Cardiac muscle cell (in vitro differentiated cells and primary cell): ENCODE data around the gene PHKA2. TPM values are rescaled to one million over a fixed set of nuclear protein-coding genes. Genes with fewer than 3 reads are reported as not detected.

ENCODE experiments used
- DNase-seq, 2 donors: peaks; one replicate each; pipeline versions ENCODE4 v3.0.0 to v3.0.0-alpha.2; 2010 to 2017; ENCODE audit warnings: low read depth in 1 of 2, low spot score in 1 of 2
- H3K27ac ChIP-seq: fragments of 200-600 bp; sonication (generic); 2 replicates; pipeline ENCODE4 v1.5.1; 2016
- H3K27me3 ChIP-seq: fragments of 200-600 bp; sonication (generic); 2 replicates; pipeline ENCODE4 v1.6.0; 2016; ENCODE audit warnings: control low read depth
- H3K36me3 ChIP-seq: fragments of 200-600 bp; sonication (generic); 2 replicates; pipeline ENCODE4 v1.5.1; 2016; ENCODE audit warnings: control low read depth
- H3K4me1 ChIP-seq: fragments of 200-600 bp; sonication (generic); 2 replicates; pipeline ENCODE4 v1.8.1; 2017; ENCODE audit warnings: low read depth, mild to moderate bottlenecking, mixed run types
- H3K4me3 ChIP-seq: fragments of 200-600 bp; sonication (generic); 2 replicates; pipeline ENCODE4 v1.5.1; 2016; ENCODE audit warnings: mild to moderate bottlenecking
- H3K9me3 ChIP-seq: fragments of 200-600 bp; sonication (generic); 2 replicates; pipeline ENCODE4 v1.5.1; 2017; ENCODE audit warnings: low read depth, mild to moderate bottlenecking, control low read depth
- CTCF ChIP-seq: IDR thresholded peaks from 2 replicates; pipeline ENCODE4 v1.5.1; 2012; ENCODE audit warnings: low read depth, mild to moderate bottlenecking, low read length
- polyA plus RNA-seq: library from polyadenylated mRNA; unstranded; fragments of >200 nt; fragmentation: Nextera tagmentation; extraction: Ambion mirVana; gene quantifications from 2 replicates; pipeline ENCODE4 v1.2.1, GENCODE V29; 2016
- total RNA-seq: library from RNA; depleted of rRNA; stranded (reverse); fragments of >200 nt; gene quantifications from 2 replicates; pipeline ENCODE4 v1.2.3, GENCODE V29; 2016

The PHKA2 gene
- total and polyA plus RNA-seq, 2 experiments from 2014 or later: 34.8 to 47.3 TPM

GRCh38 chrX:18887177-18887824 lies 96.6 kb downstream of the PHKA2 start:
- H3K36me3 ChIP-seq: no peaks in the 10 kb centered on the region
- H3K9me3 ChIP-seq: no peaks in the 10 kb centered on the region
- no peak for TF ChIP-seq CTCF
- H3K4me3 ChIP-seq: no peak overlapping the region
- no peak overlapping the region for H3K27ac ChIP-seq
- peaks cover 5% of the 10 kb centered on the region for H3K4me1 ChIP-seq
- peak in 1 of 2 donors; percentile 13 for DNase-seq
- H3K27me3 ChIP-seq: no peaks in the 10 kb centered on the region

- no peak overlapping the region for H3K27ac ChIP-seq
- H3K4me3 ChIP-seq: peak overlapping the region; percentile 17
- no peaks in the 10 kb centered on the region for H3K36me3 ChIP-seq
- no peaks in the 10 kb centered on the region for H3K9me3 ChIP-seq
- H3K4me1 ChIP-seq: peaks cover 5% of the 10 kb centered on the region
- peak; percentile 62 to 68 for DNase-seq
- no peaks in the 10 kb centered on the region for H3K27me3 ChIP-seq
- TF ChIP-seq CTCF: peak; percentile 61
Observed at GRCh38 chrX:18886344-18887161, 97.4 kb downstream of the PHKA2 start.

DNA sequence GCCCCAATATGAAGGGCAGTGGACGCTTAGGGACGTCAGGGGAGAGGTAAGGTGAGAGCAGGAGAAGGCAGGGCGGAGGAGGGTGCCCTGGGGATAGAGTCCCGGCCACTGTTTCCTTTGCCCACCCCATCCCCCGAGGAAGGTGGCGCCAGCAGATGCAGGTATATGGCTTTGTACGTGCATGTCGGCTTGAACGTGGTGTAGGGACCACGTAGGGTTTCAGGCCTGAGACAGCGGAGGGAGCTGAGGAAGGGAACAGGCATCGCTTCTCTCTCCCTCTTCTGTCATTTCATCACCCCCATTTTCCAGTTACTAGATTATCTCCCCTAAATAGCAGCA lies 97.9 kb downstream of the PHKA2 start:
- no peaks in the 10 kb centered on the region for H3K9me3 ChIP-seq
- H3K27me3 ChIP-seq: no peaks in the 10 kb centered on the region
- TF ChIP-seq CTCF: no peak
- peak overlapping the region; percentile 17 for H3K4me3 ChIP-seq
- H3K4me1 ChIP-seq: peaks cover 5% of the 10 kb centered on the region
- no peak for DNase-seq
- no peak overlapping the region for H3K27ac ChIP-seq
- no peaks in the 10 kb centered on the region for H3K36me3 ChIP-seq

GRCh38 chrX:18885328-18886004 lies 98.4 kb downstream of the PHKA2 start:
- H3K4me1 ChIP-seq: peaks cover 5% of the 10 kb centered on the region
- peak overlapping the region; percentile 17 for H3K4me3 ChIP-seq
- H3K36me3 ChIP-seq: no peaks in the 10 kb centered on the region
- H3K27me3 ChIP-seq: no peaks in the 10 kb centered on the region
- H3K9me3 ChIP-seq: no peaks in the 10 kb centered on the region
- H3K27ac ChIP-seq: no peak overlapping the region
- peak in 1 of 2 donors; percentile 44 for DNase-seq
- no peak for TF ChIP-seq CTCF

- DNase-seq: peak; percentile 6 to 24
- Histone ChIP-seq H3K9me3 (no peaks in the 10 kb centered on the region), H3K4me1 (peaks cover 5% of the 10 kb centered on the region), H3K36me3 (no peaks in the 10 kb centered on the region), H3K27me3 (no peaks in the 10 kb centered on the region), H3K27ac (no peak overlapping the region), H3K4me3 (no peak overlapping the region)
- no peak for TF ChIP-seq CTCF
Observed at GRCh38 chrX:18884916-18885315, 99.0 kb downstream of the PHKA2 start.
